SK-N-SH treated with all-trans-retinoic acid at 6 μM for 48 hours (cell line): ENCODE data around the gene LENEP.

ENCODE experiments used
- ATAC-seq: fragments of 200-7000 bp; cut with Tn5 transposase; 3 replicates; pipeline ENCODE4 v1.9.1; 2020; ENCODE audit warnings: mild to moderate bottlenecking, moderate library complexity
- BACH2 ChIP-seq: fragments of 250-450 bp; sonication (Bioruptor Pico); IDR thresholded peaks from 2 replicates; pipeline ENCODE4 v1.9.0; 2021; ENCODE audit warnings: mild to moderate bottlenecking, borderline replicate concordance
- ESRRG ChIP-seq: fragments of 250-450 bp; sonication (Bioruptor Pico); IDR thresholded peaks from 2 replicates; pipeline ENCODE4 v1.6.1; 2021; ENCODE audit warnings: mild to moderate bottlenecking
- GLIS3 ChIP-seq: fragments of 250-450 bp; sonication (Bioruptor Pico); IDR thresholded peaks from 2 replicates; pipeline ENCODE4 v1.5.0; 2020; ENCODE audit warnings: mild to moderate bottlenecking, moderate library complexity
- ISL1 ChIP-seq: fragments of 250-450 bp; sonication (Bioruptor Pico); IDR thresholded peaks from 2 replicates; pipeline ENCODE4 v2.1.2; 2022; ENCODE audit warnings: mild to moderate bottlenecking, moderate library complexity
- OSR1 ChIP-seq: fragments of 250-450 bp; sonication (Bioruptor Pico); IDR thresholded peaks from 2 replicates; pipeline ENCODE4 v1.8.0; 2022; ENCODE audit warnings: moderate library complexity, mild to moderate bottlenecking, inconsistent platforms
- PPARA ChIP-seq: fragments of 250-450 bp; sonication (Bioruptor Pico); IDR thresholded peaks from 2 replicates; pipeline ENCODE4 v1.5.0; 2020; ENCODE audit warnings: mild to moderate bottlenecking, borderline replicate concordance
- RARB ChIP-seq: fragments of 250-450 bp; sonication (Bioruptor Pico); IDR thresholded peaks from 2 replicates; pipeline ENCODE4 v1.8.0; 2021; ENCODE audit warnings: mild to moderate bottlenecking, moderate library complexity
- SNAI2 ChIP-seq: fragments of 250-450 bp; sonication (Bioruptor Pico); IDR thresholded peaks from 2 replicates; pipeline ENCODE4 v1.5.0; 2020; ENCODE audit warnings: mild to moderate bottlenecking, moderate library complexity
- TCF4 ChIP-seq: fragments of 250-450 bp; sonication (Bioruptor Pico); IDR thresholded peaks from 2 replicates; pipeline ENCODE4 v1.8.0; 2021; ENCODE audit warnings: mild to moderate bottlenecking, moderate library complexity, borderline replicate concordance
- ZC3H10 ChIP-seq: fragments of 250-450 bp; sonication (Bioruptor Pico); IDR thresholded peaks from 2 replicates; pipeline ENCODE4 v1.5.1; 2021; ENCODE audit warnings: mild to moderate bottlenecking, moderate library complexity
- ZFP3 ChIP-seq: fragments of 250-450 bp; sonication (Bioruptor Pico); IDR thresholded peaks from 2 replicates; pipeline ENCODE4 v1.5.0; 2020; ENCODE audit warnings: mild to moderate bottlenecking, moderate library complexity
- ZFP30 ChIP-seq: fragments of 450-650 bp; formaldehyde crosslinking; IDR thresholded peaks from 2 replicates; pipeline ENCODE4 v1.5.0; 2022; ENCODE audit warnings: mild to moderate bottlenecking, moderate library complexity
- ZNF565 ChIP-seq: fragments of 450-650 bp; formaldehyde crosslinking; conservative IDR thresholded peaks from 2 replicates; pipeline ENCODE4 v1.5.0; 2020; ENCODE audit warnings: low read depth, mild to moderate bottlenecking, moderate library complexity
- ZNF70 ChIP-seq: fragments of 450-650 bp; formaldehyde crosslinking; IDR thresholded peaks from 2 replicates; pipeline ENCODE4 v1.5.0; 2020; ENCODE audit warnings: mild to moderate bottlenecking, moderate library complexity
- ZNF8 ChIP-seq: fragments of 450-650 bp; formaldehyde crosslinking; IDR thresholded peaks from 2 replicates; pipeline ENCODE4 v1.5.0; 2020; ENCODE audit warnings: mild to moderate bottlenecking, moderate library complexity
- TF ChIP-seq, protein P1 (sequence below): fragments of 250-450 bp; sonication (Bioruptor Pico); IDR thresholded peaks from 2 replicates; pipeline ENCODE4 v1.5.1; 2021; ENCODE audit warnings: mild to moderate bottlenecking, moderate library complexity
- TF ChIP-seq, protein P2 (sequence below): fragments of 250-450 bp; sonication (Bioruptor Pico); IDR thresholded peaks from 2 replicates; pipeline ENCODE4 v1.5.0; 2020; ENCODE audit warnings: mild to moderate bottlenecking, moderate library complexity
- TF ChIP-seq, protein P3 (sequence below): fragments of 250-450 bp; sonication (Bioruptor Pico); IDR thresholded peaks from 2 replicates; pipeline ENCODE4 v1.8.0; 2021; ENCODE audit warnings: low read depth, mild to moderate bottlenecking, moderate library complexity, borderline replicate concordance
- TF ChIP-seq, protein P4 (sequence below): fragments of 250-450 bp; sonication (Bioruptor Pico); IDR thresholded peaks from 2 replicates; pipeline ENCODE4 v1.5.1; 2020; ENCODE audit warnings: low read depth, mild to moderate bottlenecking, moderate library complexity
- TF ChIP-seq, protein P5 (sequence below): fragments of 250-450 bp; sonication (Bioruptor Pico); IDR thresholded peaks from 2 replicates; pipeline ENCODE4 v1.8.0; 2020; ENCODE audit warnings: mild to moderate bottlenecking, moderate library complexity, borderline replicate concordance

Gene LENEP

DNA sequence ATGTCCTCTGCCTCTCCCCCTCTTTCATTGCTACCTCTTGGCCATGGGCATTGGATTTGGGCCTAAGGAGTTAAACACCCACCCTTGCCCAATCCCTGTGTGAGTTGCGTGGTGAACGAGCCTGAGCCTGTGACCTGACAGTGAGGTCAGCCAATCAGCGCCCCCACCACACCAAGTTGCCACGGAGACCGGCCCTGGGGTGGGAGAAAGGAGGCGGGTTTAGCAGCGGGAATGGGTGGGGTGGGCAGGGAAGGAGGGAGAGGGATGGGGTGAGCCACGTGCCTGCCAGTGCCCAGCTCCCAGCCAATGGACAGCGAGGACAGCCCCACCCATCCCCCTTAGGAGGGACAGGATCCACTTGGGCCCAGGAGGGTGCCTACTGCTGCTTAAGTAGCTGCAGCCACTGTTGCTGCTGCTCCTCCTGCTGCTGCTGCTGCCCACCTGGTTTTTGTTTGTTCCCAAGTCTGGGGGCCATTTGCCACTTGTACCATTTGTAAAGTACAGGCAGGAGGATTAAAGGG is 18.7 kb downstream of the LENEP start:
- TF ChIP-seq ZFP30, result no peak
- TF ChIP-seq TCF4 (CRISPR knock-in tag), result no peak
- TF ChIP-seq SNAI2 (CRISPR knock-in tag), result no peak
- TF ChIP-seq, protein P1, sequence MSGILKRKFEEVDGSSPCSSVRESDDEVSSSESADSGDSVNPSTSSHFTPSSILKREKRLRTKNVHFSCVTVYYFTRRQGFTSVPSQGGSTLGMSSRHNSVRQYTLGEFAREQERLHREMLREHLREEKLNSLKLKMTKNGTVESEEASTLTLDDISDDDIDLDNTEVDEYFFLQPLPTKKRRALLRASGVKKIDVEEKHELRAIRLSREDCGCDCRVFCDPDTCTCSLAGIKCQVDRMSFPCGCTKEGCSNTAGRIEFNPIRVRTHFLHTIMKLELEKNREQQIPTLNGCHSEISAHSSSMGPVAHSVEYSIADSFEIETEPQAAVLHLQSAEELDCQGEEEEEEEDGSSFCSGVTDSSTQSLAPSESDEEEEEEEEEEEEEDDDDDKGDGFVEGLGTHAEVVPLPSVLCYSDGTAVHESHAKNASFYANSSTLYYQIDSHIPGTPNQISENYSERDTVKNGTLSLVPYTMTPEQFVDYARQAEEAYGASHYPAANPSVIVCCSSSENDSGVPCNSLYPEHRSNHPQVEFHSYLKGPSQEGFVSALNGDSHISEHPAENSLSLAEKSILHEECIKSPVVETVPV (CRISPR knock-in tag), result no peak
- TF ChIP-seq OSR1 (CRISPR knock-in tag), result no peak
- TF ChIP-seq, protein P2, sequence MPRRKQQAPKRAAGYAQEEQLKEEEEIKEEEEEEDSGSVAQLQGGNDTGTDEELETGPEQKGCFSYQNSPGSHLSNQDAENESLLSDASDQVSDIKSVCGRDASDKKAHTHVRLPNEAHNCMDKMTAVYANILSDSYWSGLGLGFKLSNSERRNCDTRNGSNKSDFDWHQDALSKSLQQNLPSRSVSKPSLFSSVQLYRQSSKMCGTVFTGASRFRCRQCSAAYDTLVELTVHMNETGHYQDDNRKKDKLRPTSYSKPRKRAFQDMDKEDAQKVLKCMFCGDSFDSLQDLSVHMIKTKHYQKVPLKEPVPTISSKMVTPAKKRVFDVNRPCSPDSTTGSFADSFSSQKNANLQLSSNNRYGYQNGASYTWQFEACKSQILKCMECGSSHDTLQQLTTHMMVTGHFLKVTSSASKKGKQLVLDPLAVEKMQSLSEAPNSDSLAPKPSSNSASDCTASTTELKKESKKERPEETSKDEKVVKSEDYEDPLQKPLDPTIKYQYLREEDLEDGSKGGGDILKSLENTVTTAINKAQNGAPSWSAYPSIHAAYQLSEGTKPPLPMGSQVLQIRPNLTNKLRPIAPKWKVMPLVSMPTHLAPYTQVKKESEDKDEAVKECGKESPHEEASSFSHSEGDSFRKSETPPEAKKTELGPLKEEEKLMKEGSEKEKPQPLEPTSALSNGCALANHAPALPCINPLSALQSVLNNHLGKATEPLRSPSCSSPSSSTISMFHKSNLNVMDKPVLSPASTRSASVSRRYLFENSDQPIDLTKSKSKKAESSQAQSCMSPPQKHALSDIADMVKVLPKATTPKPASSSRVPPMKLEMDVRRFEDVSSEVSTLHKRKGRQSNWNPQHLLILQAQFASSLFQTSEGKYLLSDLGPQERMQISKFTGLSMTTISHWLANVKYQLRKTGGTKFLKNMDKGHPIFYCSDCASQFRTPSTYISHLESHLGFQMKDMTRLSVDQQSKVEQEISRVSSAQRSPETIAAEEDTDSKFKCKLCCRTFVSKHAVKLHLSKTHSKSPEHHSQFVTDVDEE (CRISPR knock-in tag), result no peak
- no peak for TF ChIP-seq ZNF8 (CRISPR knock-in tag)
- no peak for TF ChIP-seq ZC3H10 (CRISPR knock-in tag)
- TF ChIP-seq ISL1 (CRISPR knock-in tag), result no peak
- no peak for TF ChIP-seq RARB (CRISPR knock-in tag)
- TF ChIP-seq, protein P3, sequence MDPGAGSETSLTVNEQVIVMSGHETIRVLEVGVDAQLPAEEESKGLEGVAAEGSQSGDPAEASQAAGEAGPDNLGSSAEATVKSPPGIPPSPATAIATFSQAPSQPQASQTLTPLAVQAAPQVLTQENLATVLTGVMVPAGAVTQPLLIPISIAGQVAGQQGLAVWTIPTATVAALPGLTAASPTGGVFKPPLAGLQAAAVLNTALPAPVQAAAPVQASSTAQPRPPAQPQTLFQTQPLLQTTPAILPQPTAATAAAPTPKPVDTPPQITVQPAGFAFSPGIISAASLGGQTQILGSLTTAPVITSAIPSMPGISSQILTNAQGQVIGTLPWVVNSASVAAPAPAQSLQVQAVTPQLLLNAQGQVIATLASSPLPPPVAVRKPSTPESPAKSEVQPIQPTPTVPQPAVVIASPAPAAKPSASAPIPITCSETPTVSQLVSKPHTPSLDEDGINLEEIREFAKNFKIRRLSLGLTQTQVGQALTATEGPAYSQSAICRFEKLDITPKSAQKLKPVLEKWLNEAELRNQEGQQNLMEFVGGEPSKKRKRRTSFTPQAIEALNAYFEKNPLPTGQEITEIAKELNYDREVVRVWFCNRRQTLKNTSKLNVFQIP (CRISPR knock-in tag), result no peak
- TF ChIP-seq BACH2, result no peak
- no peak for TF ChIP-seq ESRRG (CRISPR knock-in tag)
- no peak for TF ChIP-seq GLIS3 (CRISPR knock-in tag)
- no peak for TF ChIP-seq ZNF565 (CRISPR knock-in tag)
- TF ChIP-seq PPARA, result no peak
- no peak for TF ChIP-seq ZNF70 (CRISPR knock-in tag)
- TF ChIP-seq ZFP3 (CRISPR knock-in tag), result no peak
- TF ChIP-seq, protein P4, sequence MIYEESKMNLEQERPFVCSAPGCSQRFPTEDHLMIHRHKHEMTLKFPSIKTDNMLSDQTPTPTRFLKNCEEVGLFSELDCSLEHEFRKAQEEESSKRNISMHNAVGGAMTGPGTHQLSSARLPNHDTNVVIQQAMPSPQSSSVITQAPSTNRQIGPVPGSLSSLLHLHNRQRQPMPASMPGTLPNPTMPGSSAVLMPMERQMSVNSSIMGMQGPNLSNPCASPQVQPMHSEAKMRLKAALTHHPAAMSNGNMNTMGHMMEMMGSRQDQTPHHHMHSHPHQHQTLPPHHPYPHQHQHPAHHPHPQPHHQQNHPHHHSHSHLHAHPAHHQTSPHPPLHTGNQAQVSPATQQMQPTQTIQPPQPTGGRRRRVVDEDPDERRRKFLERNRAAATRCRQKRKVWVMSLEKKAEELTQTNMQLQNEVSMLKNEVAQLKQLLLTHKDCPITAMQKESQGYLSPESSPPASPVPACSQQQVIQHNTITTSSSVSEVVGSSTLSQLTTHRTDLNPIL (CRISPR knock-in tag), result no peak
- no peak; the same call in 2 of the 3 replicates for ATAC-seq

DNA sequence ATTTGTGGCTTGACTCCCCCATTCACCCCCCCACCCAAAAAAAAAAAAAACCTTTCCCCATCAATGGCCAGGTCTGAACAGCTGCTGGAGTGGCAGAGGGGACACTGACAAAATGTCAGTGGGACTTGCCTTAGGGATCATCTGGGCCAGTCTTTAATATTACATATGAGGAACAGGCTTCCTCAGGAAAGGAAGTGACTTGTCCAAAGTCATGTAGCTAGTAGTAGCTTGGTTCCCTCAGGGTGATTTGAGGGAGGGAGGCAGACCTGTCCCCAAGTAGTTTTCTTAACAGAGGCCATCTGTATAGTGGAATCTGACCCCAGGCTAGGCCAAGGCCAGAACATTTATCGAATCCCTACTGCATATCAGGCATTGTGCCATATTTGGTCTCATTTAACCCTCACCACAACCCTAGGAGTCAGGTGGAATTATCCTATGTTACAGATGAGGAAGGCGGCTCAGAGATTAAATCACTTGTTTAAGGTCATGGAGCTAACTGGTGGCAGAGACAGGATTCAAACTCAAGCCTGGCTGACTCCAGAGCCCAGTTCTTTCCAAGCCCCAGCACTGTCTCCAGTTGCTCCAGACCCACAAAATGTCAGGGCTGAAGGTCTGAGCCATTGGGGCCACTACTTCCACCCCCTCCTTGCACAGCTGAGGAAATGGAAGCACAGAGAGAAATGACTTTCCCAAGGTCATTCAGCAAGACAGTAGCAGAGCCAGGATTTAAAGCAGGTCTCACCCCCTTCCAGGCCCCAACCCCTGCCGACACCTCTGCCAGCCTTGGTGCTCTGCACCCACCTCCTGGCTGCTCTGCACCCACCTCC is 19.6 kb downstream of the LENEP start:
- ATAC-seq, result no peak
- no peak for TF ChIP-seq PPARA
- no peak for TF ChIP-seq OSR1 (CRISPR knock-in tag)
- TF ChIP-seq, protein P3 (CRISPR knock-in tag), result no peak
- TF ChIP-seq ESRRG (CRISPR knock-in tag), result no peak
- TF ChIP-seq ZC3H10 (CRISPR knock-in tag), result no peak
- TF ChIP-seq, protein P1 (CRISPR knock-in tag), result no peak
- no peak for TF ChIP-seq RARB (CRISPR knock-in tag)
- TF ChIP-seq ISL1 (CRISPR knock-in tag), result no peak
- no peak for TF ChIP-seq ZNF70 (CRISPR knock-in tag)
- TF ChIP-seq, protein P2 (CRISPR knock-in tag), result no peak
- TF ChIP-seq ZNF565 (CRISPR knock-in tag), result no peak
- TF ChIP-seq, protein P4 (CRISPR knock-in tag), result no peak
- TF ChIP-seq, protein P5, sequence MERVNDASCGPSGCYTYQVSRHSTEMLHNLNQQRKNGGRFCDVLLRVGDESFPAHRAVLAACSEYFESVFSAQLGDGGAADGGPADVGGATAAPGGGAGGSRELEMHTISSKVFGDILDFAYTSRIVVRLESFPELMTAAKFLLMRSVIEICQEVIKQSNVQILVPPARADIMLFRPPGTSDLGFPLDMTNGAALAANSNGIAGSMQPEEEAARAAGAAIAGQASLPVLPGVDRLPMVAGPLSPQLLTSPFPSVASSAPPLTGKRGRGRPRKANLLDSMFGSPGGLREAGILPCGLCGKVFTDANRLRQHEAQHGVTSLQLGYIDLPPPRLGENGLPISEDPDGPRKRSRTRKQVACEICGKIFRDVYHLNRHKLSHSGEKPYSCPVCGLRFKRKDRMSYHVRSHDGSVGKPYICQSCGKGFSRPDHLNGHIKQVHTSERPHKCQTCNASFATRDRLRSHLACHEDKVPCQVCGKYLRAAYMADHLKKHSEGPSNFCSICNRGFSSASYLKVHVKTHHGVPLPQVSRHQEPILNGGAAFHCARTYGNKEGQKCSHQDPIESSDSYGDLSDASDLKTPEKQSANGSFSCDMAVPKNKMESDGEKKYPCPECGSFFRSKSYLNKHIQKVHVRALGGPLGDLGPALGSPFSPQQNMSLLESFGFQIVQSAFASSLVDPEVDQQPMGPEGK (CRISPR knock-in tag), result no peak
